GM10266 (cell line): ENCODE results near the gene TCHHL1.

Experiments
- DNase-seq: peaks from one replicate; pipeline ENCODE4 v3.0.0; 2012; ENCODE audit errors: extremely low spot score
- TF ChIP-seq, protein P1 (sequence below): IDR thresholded peaks from 2 replicates; pipeline ENCODE4 v1.5.1; 2012; ENCODE audit warnings: mild to moderate bottlenecking, low read depth; ENCODE audit not compliant: control insufficient read depth, insufficient read depth; ENCODE audit errors: missing control alignments

Gene TCHHL1

DNA sequence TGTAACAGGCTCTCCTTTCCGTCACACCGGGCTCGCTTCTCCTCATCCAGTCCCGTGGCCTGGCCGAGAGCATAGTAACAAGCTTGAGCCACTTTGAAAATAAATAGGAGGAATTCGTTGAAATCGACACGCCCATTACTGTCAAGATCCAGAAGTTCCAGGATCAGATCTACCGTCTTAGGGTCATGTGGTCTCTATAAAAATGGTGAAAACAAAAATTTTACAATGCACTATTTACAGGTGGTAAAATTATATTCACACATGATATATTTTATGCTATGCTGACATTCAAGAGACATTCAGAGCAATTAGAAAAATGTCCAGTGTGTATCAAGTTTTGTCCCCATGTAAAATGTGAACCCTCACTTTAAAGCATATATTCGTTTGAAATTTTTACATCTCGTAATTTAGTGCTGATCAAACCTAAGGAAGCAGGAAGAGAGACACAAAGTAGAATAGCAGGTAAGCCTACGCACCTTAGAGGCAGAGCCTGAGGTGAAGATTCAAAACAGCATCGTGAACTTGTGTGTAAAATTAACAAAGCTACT lies 24.1 kb upstream of the TCHHL1 start:
- DNase-seq: no peak
- TF ChIP-seq, protein P1, sequence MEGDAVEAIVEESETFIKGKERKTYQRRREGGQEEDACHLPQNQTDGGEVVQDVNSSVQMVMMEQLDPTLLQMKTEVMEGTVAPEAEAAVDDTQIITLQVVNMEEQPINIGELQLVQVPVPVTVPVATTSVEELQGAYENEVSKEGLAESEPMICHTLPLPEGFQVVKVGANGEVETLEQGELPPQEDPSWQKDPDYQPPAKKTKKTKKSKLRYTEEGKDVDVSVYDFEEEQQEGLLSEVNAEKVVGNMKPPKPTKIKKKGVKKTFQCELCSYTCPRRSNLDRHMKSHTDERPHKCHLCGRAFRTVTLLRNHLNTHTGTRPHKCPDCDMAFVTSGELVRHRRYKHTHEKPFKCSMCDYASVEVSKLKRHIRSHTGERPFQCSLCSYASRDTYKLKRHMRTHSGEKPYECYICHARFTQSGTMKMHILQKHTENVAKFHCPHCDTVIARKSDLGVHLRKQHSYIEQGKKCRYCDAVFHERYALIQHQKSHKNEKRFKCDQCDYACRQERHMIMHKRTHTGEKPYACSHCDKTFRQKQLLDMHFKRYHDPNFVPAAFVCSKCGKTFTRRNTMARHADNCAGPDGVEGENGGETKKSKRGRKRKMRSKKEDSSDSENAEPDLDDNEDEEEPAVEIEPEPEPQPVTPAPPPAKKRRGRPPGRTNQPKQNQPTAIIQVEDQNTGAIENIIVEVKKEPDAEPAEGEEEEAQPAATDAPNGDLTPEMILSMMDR: no peak

DNA sequence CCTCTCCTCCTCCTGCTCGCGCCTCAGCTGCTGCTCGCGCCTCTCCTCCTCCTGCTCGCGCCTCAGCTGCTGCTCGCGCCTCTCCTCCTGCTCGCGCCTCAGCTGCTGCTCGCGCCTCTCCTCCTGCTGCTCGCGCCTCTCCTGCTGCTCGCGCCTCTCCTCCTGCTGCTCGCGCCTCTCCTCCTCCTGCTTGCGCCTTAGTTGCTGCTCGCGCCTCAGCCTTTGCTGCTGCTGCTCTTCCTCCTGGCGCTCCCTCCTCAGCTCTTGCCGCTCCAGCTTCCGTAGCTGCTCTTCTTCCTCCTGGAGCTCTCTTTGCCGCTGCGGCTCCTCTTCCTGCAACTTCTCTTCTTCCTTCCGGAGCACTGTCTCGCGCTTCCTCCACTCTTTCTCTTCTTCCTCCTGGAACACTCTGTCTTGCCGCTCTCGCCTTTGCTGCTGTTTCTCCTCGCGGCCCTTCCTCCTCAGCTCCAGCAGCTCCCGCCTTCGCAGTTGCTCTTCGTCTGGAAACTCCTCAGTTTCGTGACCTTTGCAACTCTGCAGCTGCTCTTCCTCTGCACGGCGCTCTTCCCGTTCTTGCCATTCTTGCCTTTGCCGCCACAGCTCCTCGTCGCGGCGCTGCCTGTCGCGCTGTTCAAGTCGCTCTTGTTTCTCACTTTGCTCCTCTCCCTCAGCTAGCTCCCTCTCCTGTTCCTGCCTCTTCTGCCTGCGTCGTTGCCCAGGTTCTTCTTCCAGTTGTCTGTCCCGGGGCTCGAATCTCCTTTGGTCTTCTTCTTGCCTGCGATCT lies 23.4 kb upstream of the TCHHL1 start:
- TF ChIP-seq, protein P1: no peak
- no peak for DNase-seq

DNA sequence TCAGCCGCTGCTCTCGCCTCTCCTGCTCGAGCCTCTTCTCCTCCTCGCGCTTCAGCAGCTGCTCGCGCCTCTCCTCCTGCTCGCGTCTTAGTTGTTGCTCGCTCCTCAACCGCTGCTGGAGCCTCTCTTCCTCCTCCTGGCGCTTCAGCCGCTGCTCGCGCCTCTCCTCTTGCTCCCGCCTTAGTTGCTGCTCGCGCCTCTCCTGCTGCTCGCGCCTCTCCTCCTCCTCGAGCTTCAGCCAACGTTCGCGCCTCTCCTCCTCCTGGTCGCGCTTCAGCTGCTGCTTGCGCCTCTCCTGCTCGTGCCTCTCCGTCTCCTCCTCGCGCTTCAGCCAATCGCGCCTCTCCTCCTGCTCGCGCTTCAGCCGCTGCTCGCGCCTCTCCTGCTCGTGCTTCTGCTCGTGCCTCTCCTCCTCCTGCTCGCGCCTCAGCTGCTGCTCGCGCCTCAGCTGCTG lies 22.7 kb upstream of the TCHHL1 start:
- TF ChIP-seq, protein P1: no peak
- no peak for DNase-seq

DNA sequence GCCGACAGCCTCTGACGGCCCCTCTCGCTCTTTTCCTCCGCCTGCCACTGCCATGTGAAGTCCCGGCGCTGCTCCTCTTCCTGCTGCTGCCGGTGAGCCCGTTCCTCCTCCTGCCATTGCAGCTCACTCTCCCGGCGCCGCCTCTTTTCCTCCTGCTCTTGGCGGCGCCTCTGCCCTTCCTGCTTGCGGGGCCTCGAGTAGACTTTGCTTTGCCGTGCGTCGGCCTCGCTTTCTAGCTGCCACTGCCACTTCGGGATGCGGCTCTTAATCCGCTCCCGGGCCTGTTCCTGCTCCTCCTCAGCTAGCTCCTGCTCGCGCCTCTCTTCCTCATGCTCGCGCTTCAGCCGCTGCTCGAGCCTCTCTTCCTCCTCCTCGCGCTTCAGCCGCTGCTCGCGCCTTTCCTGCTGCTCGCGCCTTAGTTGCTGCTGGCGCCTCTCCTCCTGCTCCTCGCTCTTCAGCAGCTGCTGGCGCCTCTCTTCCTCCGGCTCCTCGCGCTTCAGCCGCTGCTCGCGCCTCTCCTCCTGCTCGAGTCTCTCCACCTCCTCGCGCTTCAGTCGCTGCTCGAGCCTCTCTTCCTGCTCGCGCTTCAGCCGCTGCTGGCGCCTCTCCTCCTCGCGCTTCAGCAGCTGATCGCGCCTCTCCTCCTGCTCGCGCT lies 22.1 kb upstream of the TCHHL1 start:
- DNase-seq: no peak

GRCh38 chr1:152110365-152110859 lies 21.5 kb upstream of the TCHHL1 start:
- TF ChIP-seq, protein P1: no peak
- DNase-seq: peak; percentile 25

More for the DNA sequence above, 22.1 kb upstream of the TCHHL1 start:
- TF ChIP-seq, protein P1: no peak

DNA sequence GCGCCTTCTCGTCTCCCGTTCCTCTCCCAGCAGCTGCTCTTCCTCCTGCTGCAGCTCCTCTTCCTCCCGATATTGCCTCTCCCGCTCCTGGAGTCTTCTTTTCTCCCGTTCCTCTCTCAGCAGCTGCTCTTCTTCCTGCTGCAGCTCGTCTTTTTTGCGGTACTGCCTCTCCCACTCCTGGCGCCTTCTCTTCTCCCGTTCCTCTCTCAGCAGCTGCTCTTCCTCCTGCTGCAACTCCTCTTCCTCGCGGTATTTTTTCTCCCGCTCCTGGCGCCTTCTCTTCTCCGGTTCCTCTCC lies 21.1 kb upstream of the TCHHL1 start:
- TF ChIP-seq, protein P1: no peak
- DNase-seq: no peak
